Neural cell (in vitro differentiated cells): ENCODE results near the gene ANKRD30BL.
"Not testable (repeated sequence)": the region's sequence is repeated elsewhere in the genome, so short reads cannot be mapped to it uniquely, and the experiment has no call there.

Experiments
- CTCF ChIP-seq: fragments of 450-650 bp; IDR thresholded peaks from 2 replicates; pipeline ENCODE4 v1.5.1; 2014; ENCODE audit warnings: antibody characterized with exemption, mild to moderate bottlenecking, moderate library complexity; ENCODE audit not compliant: poor library complexity, severe bottlenecking
- EP300 ChIP-seq: fragments of 450-650 bp; conservative IDR thresholded peaks from 2 replicates; pipeline ENCODE4 v1.6.1; 2014; ENCODE audit warnings: antibody characterized with exemption, mild to moderate bottlenecking, moderate library complexity; ENCODE audit not compliant: poor library complexity, severe bottlenecking
- EZH2 ChIP-seq: fragments of 200-600, 300-800 bp; shearing (Covaris generic), sonication (generic); IDR thresholded peaks from 2 replicates; pipeline ENCODE4 v1.6.1; 2014; ENCODE audit warnings: antibody characterized with exemption, low read length, borderline replicate concordance, mild to moderate bottlenecking; ENCODE audit not compliant: insufficient read depth, poor library complexity, severe bottlenecking
- MXI1 ChIP-seq: fragments of 450-650 bp; conservative IDR thresholded peaks from 2 replicates; pipeline ENCODE4 v1.6.1; 2014; ENCODE audit warnings: antibody characterized with exemption, mild to moderate bottlenecking; ENCODE audit not compliant: poor library complexity, severe bottlenecking
- POLR2AphosphoS5 ChIP-seq: IDR thresholded peaks from 2 replicates; pipeline ENCODE4 v1.6.1; 2012
- RAD21 ChIP-seq: fragments of 450-650 bp; conservative IDR thresholded peaks from 2 replicates; pipeline ENCODE4 v1.6.1; 2014; ENCODE audit warnings: antibody characterized with exemption, mild to moderate bottlenecking, moderate library complexity
- SMC3 ChIP-seq: fragments of 450-650 bp; conservative IDR thresholded peaks from 2 replicates; pipeline ENCODE4 v1.6.1; 2014; ENCODE audit warnings: antibody characterized with exemption, mild to moderate bottlenecking, moderate library complexity; ENCODE audit not compliant: poor library complexity
- TAF1 ChIP-seq: IDR thresholded peaks from 2 replicates; pipeline ENCODE4 v1.6.1; 2012; ENCODE audit warnings: low read depth
- TF ChIP-seq, protein P1 (sequence below): IDR thresholded peaks from 2 replicates; pipeline ENCODE4 v1.6.1; 2012; ENCODE audit warnings: borderline replicate concordance

GRCh38 chr2:132202866-132203265 lies 41.1 kb upstream of the ANKRD30BL start:
- not testable (repeated sequence) for TF ChIP-seq CTCF, SMC3, EP300, EZH2, RAD21, MXI1, TAF1, POLR2AphosphoS5
- TF ChIP-seq, protein P1, sequence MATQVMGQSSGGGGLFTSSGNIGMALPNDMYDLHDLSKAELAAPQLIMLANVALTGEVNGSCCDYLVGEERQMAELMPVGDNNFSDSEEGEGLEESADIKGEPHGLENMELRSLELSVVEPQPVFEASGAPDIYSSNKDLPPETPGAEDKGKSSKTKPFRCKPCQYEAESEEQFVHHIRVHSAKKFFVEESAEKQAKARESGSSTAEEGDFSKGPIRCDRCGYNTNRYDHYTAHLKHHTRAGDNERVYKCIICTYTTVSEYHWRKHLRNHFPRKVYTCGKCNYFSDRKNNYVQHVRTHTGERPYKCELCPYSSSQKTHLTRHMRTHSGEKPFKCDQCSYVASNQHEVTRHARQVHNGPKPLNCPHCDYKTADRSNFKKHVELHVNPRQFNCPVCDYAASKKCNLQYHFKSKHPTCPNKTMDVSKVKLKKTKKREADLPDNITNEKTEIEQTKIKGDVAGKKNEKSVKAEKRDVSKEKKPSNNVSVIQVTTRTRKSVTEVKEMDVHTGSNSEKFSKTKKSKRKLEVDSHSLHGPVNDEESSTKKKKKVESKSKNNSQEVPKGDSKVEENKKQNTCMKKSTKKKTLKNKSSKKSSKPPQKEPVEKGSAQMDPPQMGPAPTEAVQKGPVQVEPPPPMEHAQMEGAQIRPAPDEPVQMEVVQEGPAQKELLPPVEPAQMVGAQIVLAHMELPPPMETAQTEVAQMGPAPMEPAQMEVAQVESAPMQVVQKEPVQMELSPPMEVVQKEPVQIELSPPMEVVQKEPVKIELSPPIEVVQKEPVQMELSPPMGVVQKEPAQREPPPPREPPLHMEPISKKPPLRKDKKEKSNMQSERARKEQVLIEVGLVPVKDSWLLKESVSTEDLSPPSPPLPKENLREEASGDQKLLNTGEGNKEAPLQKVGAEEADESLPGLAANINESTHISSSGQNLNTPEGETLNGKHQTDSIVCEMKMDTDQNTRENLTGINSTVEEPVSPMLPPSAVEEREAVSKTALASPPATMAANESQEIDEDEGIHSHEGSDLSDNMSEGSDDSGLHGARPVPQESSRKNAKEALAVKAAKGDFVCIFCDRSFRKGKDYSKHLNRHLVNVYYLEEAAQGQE = not testable (repeated sequence)
